ENCODE results near the gene ACRBP.

GRCh38 chr12:6602526-6602925 lies 44.7 kb downstream of the ACRBP start:
- no peak for TF ChIP-seq TAF1 (IDR thresholded peaks at IDR 0.05; ENCODE audit: low read depth, low read length)
- TF ChIP-seq POLR2AphosphoS5 (IDR thresholded peaks at IDR 0.05; ENCODE audit: low read depth, low read length) = no peak
- TF ChIP-seq POLR2A (IDR thresholded peaks at IDR 0.05; ENCODE audit: low read depth, low read length) = no peak
